Naive B cell (primary cell): ENCODE data around the gene ACRBP. TPM values are rescaled to one million over a fixed set of nuclear protein-coding genes. Genes with fewer than 3 reads are reported as not detected.

Experiments used
- ATAC-seq, 2 donors: fragments of 150-1000 bp; cut with Tn5 transposase; 2 replicates each; pipeline ENCODE4 v1.10.0; 2021; ENCODE audit warnings: low read depth in 2 of 2, mild to moderate bottlenecking in 2 of 2, moderate library complexity in 2 of 2
- DNase-seq: peaks from one replicate; pipeline ENCODE4 v3.0.0; 2022
- H3K27ac Mint-ChIP-seq, 6 donors: one replicate each; pipeline ENCODE4 v1.8.0; 2020 to 2022; ENCODE audit warnings: mild to moderate bottlenecking in 6 of 6, mixed read lengths in 6 of 6, moderate library complexity in 5 of 6, inconsistent platforms in 2 of 6
- H3K27me3 Mint-ChIP-seq, 3 donors: one replicate each; pipeline ENCODE4 v1.8.0; 2021 to 2022; ENCODE audit warnings: mixed read lengths in 3 of 3, mild to moderate bottlenecking in 1 of 3
- H3K36me3 Mint-ChIP-seq, 2 donors: one replicate each; pipeline ENCODE4 v1.8.0; 2020 to 2022; ENCODE audit warnings: mixed read lengths in 2 of 2, inconsistent platforms in 1 of 2, mild to moderate bottlenecking in 1 of 2
- H3K4me1 Mint-ChIP-seq, 3 donors: one replicate each; pipeline ENCODE4 v1.8.0; 2020 to 2022; ENCODE audit warnings: mixed read lengths in 3 of 3, inconsistent platforms in 1 of 3, mild to moderate bottlenecking in 1 of 3, moderate library complexity in 1 of 3
- H3K4me3 Mint-ChIP-seq, 8 donors: one replicate each; pipeline ENCODE4 v1.8.0; 2020 to 2022; ENCODE audit warnings: mild to moderate bottlenecking in 8 of 8, mixed read lengths in 8 of 8, moderate library complexity in 8 of 8, inconsistent platforms in 2 of 8
- H3K9me3 Mint-ChIP-seq, 7 donors: one replicate each; pipeline ENCODE4 v1.8.0; 2020 to 2022; ENCODE audit warnings: mixed read lengths in 7 of 7, mild to moderate bottlenecking in 5 of 7, inconsistent platforms in 2 of 7, moderate library complexity in 1 of 7
- polyA plus RNA-seq, 6 donors: library from polyadenylated mRNA; unstranded; fragments of 300-500 nt; fragmentation: Illumina TruSeq; gene quantifications; one replicate each; pipeline ENCODE4 v1.2.3, GENCODE V29; 2021; ENCODE audit warnings: low read depth in 6 of 6

ACRBP gene
- polyA plus RNA-seq, 6 donors from 2014 or later = 3.8 to 11.0 (median 8.9) TPM

- no peak for ATAC-seq
- H3K36me3 Mint-ChIP-seq = peaks cover 20 to 28% of the 10 kb centered on the region in 2 donors
- DNase-seq = no peak
- peaks cover 4 to 19% (median 16%) of the 10 kb centered on the region in 3 donors for H3K4me1 Mint-ChIP-seq
- peaks cover 0 to 2% (median 0%) of the 10 kb centered on the region in 7 donors for H3K9me3 Mint-ChIP-seq
- H3K27me3 Mint-ChIP-seq = no peaks in the 10 kb centered on the region
- peak overlapping the region in 1 of 6 donors; percentile 36 for H3K27ac Mint-ChIP-seq
- no peak overlapping the region for H3K4me3 Mint-ChIP-seq
Measured at GRCh38 chr12:6667559-6668210, 20.5 kb upstream of the ACRBP start.

GRCh38 chr12:6666211-6666610, 19.0 kb upstream of the ACRBP start:
- H3K4me1 Mint-ChIP-seq = peaks cover 13 to 32% (median 27%) of the 10 kb centered on the region in 3 donors
- no peak overlapping the region for H3K27ac Mint-ChIP-seq
- peaks cover 13 to 17% of the 10 kb centered on the region in 2 donors for H3K36me3 Mint-ChIP-seq
- no peak for DNase-seq
- H3K4me3 Mint-ChIP-seq = peak overlapping the region in 1 of 8 donors; percentile 15
- ATAC-seq = no peak
- peaks cover 0 to 2% (median 0%) of the 10 kb centered on the region in 7 donors for H3K9me3 Mint-ChIP-seq
- no peaks in the 10 kb centered on the region for H3K27me3 Mint-ChIP-seq

GRCh38 chr12:6664902-6665301, 17.7 kb upstream of the ACRBP start:
- DNase-seq (no peak), ATAC-seq (no peak)
- Mint-ChIP-seq H3K27me3 (no peaks in the 10 kb centered on the region), H3K27ac (peak overlapping the region in 2 of 6 donors; percentile 49 to 76), H3K4me1 (peaks cover 13 to 36% (median 27%) of the 10 kb centered on the region in 3 donors), H3K9me3 (peaks cover 0 to 2% (median 0%) of the 10 kb centered on the region in 7 donors), H3K4me3 (no peak overlapping the region), H3K36me3 (peaks cover 8 to 13% of the 10 kb centered on the region in 2 donors)

- peak within 1 kb of the TSS; percentile 95 to 98 (median 96) for H3K27ac Mint-ChIP-seq
- ATAC-seq = peak; percentile 98 to 99
- H3K4me1 Mint-ChIP-seq = peaks cover 21 to 45% (median 37%) of the 10 kb centered on the region in 3 donors
Measured at GRCh38 chr12:6662906-6663742, 15.9 kb upstream of the ACRBP start, which contains the start of gene ING4. Gene ING4 (minus strand): TSS chr12:6663119. CDS start chr12:6663101, 18 bp downstream.

GRCh38 chr12:6662602-6662905, 15.3 kb upstream of the ACRBP start:
- Mint-ChIP-seq H3K36me3 (peaks cover 6 to 7% of the 10 kb centered on the region in 2 donors), H3K27me3 (no peaks in the 10 kb centered on the region), H3K27ac (peak overlapping the region; percentile 95 to 98 (median 96)), H3K4me3 (peak overlapping the region; percentile 90 to 97 (median 96)), H3K4me1 (peaks cover 23 to 45% (median 39%) of the 10 kb centered on the region in 3 donors), H3K9me3 (peaks cover 0 to 2% (median 0%) of the 10 kb centered on the region in 7 donors)
- no peak for DNase-seq
- peak; percentile 17 to 39 for ATAC-seq

More at GRCh38 chr12:6662906-6663742, 15.9 kb upstream of the ACRBP start, which contains the start of gene ING4:
- DNase-seq = peak; percentile 96
- no peaks in the 10 kb centered on the region for H3K27me3 Mint-ChIP-seq
- H3K4me3 Mint-ChIP-seq = peak within 1 kb of the TSS; percentile 90 to 97 (median 96)
- H3K9me3 Mint-ChIP-seq = peaks cover 0 to 2% (median 0%) of the 10 kb centered on the region in 7 donors
- peaks cover 11% of the 10 kb centered on the region in 2 donors for H3K36me3 Mint-ChIP-seq

GRCh38 chr12:6653987-6654386, 6.8 kb upstream of the ACRBP start:
- no peaks in the 10 kb centered on the region for H3K9me3 Mint-ChIP-seq
- DNase-seq = no peak
- H3K27me3 Mint-ChIP-seq = no peaks in the 10 kb centered on the region
- no peak for ATAC-seq
- H3K27ac Mint-ChIP-seq = no peak overlapping the region
- peaks cover 14 to 30% (median 28%) of the 10 kb centered on the region in 3 donors for H3K4me1 Mint-ChIP-seq
- peaks cover 21 to 36% of the 10 kb centered on the region in 2 donors for H3K36me3 Mint-ChIP-seq
- no peak overlapping the region for H3K4me3 Mint-ChIP-seq

GRCh38 chr12:6653342-6653741, 6.1 kb upstream of the ACRBP start:
- no peaks in the 10 kb centered on the region for H3K9me3 Mint-ChIP-seq
- peaks cover 9 to 24% (median 22%) of the 10 kb centered on the region in 3 donors for H3K4me1 Mint-ChIP-seq
- no peak for ATAC-seq
- no peaks in the 10 kb centered on the region for H3K27me3 Mint-ChIP-seq
- H3K4me3 Mint-ChIP-seq = no peak overlapping the region
- H3K27ac Mint-ChIP-seq = no peak overlapping the region
- DNase-seq = no peak
- H3K36me3 Mint-ChIP-seq = peaks cover 15 to 34% of the 10 kb centered on the region in 2 donors

GRCh38 chr12:6652391-6652790, 5.2 kb upstream of the ACRBP start:
- peaks cover 15 to 36% of the 10 kb centered on the region in 2 donors for H3K36me3 Mint-ChIP-seq
- H3K4me1 Mint-ChIP-seq = peaks cover 5 to 24% (median 21%) of the 10 kb centered on the region in 3 donors
- H3K27me3 Mint-ChIP-seq = no peaks in the 10 kb centered on the region
- no peaks in the 10 kb centered on the region for H3K9me3 Mint-ChIP-seq
- peak overlapping the region in 3 of 6 donors; percentile 41 to 81 (median 64) for H3K27ac Mint-ChIP-seq
- no peak for ATAC-seq
- H3K4me3 Mint-ChIP-seq = no peak overlapping the region
- no peak for DNase-seq

GRCh38 chr12:6650832-6651231, 3.6 kb upstream of the ACRBP start:
- no peak for ATAC-seq
- Mint-ChIP-seq H3K4me1 (peaks cover 13 to 33% (median 17%) of the 10 kb centered on the region in 3 donors), H3K9me3 (no peaks in the 10 kb centered on the region), H3K36me3 (peaks cover 13 to 32% of the 10 kb centered on the region in 2 donors), H3K27ac (no peak overlapping the region), H3K4me3 (no peak overlapping the region), H3K27me3 (no peaks in the 10 kb centered on the region)
- DNase-seq = no peak

- Mint-ChIP-seq H3K9me3 (peaks cover 0 to 8% (median 0%) of the 10 kb centered on the region in 7 donors), H3K27ac (peak overlapping the region in 3 of 6 donors; percentile 53 to 83 (median 75)), H3K36me3 (peaks cover 9 to 15% of the 10 kb centered on the region in 2 donors), H3K27me3 (no peaks in the 10 kb centered on the region), H3K4me3 (peak overlapping the region; percentile 82 to 92 (median 86)), H3K4me1 (peaks cover 39 to 53% (median 43%) of the 10 kb centered on the region in 3 donors)
- no peak for DNase-seq
- peak in 1 of 2 donors; percentile 4 for ATAC-seq
Measured at GRCh38 chr12:6646276-6647082, 753 bp downstream of the ACRBP start.

- no peak for DNase-seq
- no peak for ATAC-seq
- peaks cover 0 to 7% of the 10 kb centered on the region in 2 donors for H3K36me3 Mint-ChIP-seq
- H3K27me3 Mint-ChIP-seq = no peaks in the 10 kb centered on the region
- peaks cover 43 to 64% (median 49%) of the 10 kb centered on the region in 3 donors for H3K4me1 Mint-ChIP-seq
- peaks cover 0 to 8% (median 0%) of the 10 kb centered on the region in 7 donors for H3K9me3 Mint-ChIP-seq
- H3K27ac Mint-ChIP-seq = peak overlapping the region in 5 of 6 donors; percentile 38 to 89 (median 80)
- peak overlapping the region in 5 of 8 donors; percentile 40 to 84 (median 62) for H3K4me3 Mint-ChIP-seq
Measured at GRCh38 chr12:6644903-6645302, 2.3 kb downstream of the ACRBP start.

- peak overlapping the region; percentile 40 to 84 (median 66) for H3K4me3 Mint-ChIP-seq
- ATAC-seq (peak; percentile 50 to 64), DNase-seq (no peak)
- H3K9me3 Mint-ChIP-seq = peaks cover 0 to 8% (median 0%) of the 10 kb centered on the region in 7 donors
- H3K27me3 Mint-ChIP-seq = no peaks in the 10 kb centered on the region
- peak overlapping the region; percentile 41 to 97 (median 85) for H3K27ac Mint-ChIP-seq
- H3K36me3 Mint-ChIP-seq = peaks cover 0 to 7% of the 10 kb centered on the region in 2 donors
- peaks cover 47 to 67% (median 52%) of the 10 kb centered on the region in 3 donors for H3K4me1 Mint-ChIP-seq
Measured at GRCh38 chr12:6644257-6644596, 3.0 kb downstream of the ACRBP start.
